Testis (tissue), 2 donors: ENCODE data around the gene DEFB113.
"Not testable (repeated sequence)": the region's sequence is repeated elsewhere in the genome, so short reads cannot be mapped to it uniquely, and the experiment has no call there.

Experiments
- POLR2A ChIP-seq: fragments of 450-650 bp; IDR thresholded peaks from one replicate; pipeline ENCODE4 v1.6.1; 2017; ENCODE audit warnings: antibody characterized with exemption, mild to moderate bottlenecking, moderate library complexity
- TF ChIP-seq, protein P1 (sequence below), 3 experiments: fragments of 450-650 bp in 2 of 3; fragments of 200-600 bp in 1 of 3; sonication (generic) in 1 of 3; IDR thresholded peaks; one replicate each; pipeline ENCODE4 v1.5.1; 2016 to 2019; ENCODE audit warnings: antibody characterized with exemption in 3 of 3, mild to moderate bottlenecking in 2 of 3, moderate library complexity in 1 of 3

DNA sequence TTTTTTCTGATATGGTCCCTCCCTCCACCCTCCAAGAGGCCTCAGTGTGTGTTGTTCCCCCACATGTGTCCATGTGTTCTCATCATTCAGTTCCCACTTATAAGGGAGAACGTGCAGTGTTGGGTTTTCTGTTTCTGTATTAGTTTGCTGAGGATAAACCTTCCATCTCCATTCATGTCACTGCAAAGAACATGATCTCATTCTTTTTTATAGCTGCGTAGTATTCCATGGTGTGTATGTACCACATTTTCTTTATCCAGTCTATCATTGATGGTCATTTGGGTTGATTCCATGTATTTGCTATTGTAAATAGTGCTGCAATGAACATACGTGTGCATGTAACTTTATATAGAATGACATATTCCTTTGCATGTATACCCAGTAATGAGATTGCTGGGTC, 25.4 kb downstream of the DEFB113 start:
- TF ChIP-seq, protein P1, sequence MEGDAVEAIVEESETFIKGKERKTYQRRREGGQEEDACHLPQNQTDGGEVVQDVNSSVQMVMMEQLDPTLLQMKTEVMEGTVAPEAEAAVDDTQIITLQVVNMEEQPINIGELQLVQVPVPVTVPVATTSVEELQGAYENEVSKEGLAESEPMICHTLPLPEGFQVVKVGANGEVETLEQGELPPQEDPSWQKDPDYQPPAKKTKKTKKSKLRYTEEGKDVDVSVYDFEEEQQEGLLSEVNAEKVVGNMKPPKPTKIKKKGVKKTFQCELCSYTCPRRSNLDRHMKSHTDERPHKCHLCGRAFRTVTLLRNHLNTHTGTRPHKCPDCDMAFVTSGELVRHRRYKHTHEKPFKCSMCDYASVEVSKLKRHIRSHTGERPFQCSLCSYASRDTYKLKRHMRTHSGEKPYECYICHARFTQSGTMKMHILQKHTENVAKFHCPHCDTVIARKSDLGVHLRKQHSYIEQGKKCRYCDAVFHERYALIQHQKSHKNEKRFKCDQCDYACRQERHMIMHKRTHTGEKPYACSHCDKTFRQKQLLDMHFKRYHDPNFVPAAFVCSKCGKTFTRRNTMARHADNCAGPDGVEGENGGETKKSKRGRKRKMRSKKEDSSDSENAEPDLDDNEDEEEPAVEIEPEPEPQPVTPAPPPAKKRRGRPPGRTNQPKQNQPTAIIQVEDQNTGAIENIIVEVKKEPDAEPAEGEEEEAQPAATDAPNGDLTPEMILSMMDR (IDR thresholded peaks at IDR 0.05), result not testable (repeated sequence)
- not testable (repeated sequence) for TF ChIP-seq POLR2A
